ENCODE data around the gene PIGK.

PIGK gene

GRCh38 chr1:77051425-77051824 is 167.8 kb downstream of the PIGK start:
- Mint-ChIP-seq H3K36me3 (ENCODE audit: low read depth) (no peaks in the 10 kb centered on the region), H3K27me3 (ENCODE audit: low read depth) (peaks cover 5% of the 10 kb centered on the region), H3K4me3 (no peak overlapping the region), H3K27ac (no peak overlapping the region), H3K4me1 (ENCODE audit: low read depth) (peaks cover 11% of the 10 kb centered on the region), H3K9me3 (no peaks in the 10 kb centered on the region)

GRCh38 chr1:77048615-77049005 is 170.6 kb downstream of the PIGK start:
- Mint-ChIP-seq H3K9me3 (no peaks in the 10 kb centered on the region), H3K4me1 (ENCODE audit: low read depth) (peaks cover 12% of the 10 kb centered on the region), H3K4me3 (no peak overlapping the region), H3K27me3 (ENCODE audit: low read depth) (peaks cover 13% of the 10 kb centered on the region), H3K27ac (no peak overlapping the region), H3K36me3 (ENCODE audit: low read depth) (no peaks in the 10 kb centered on the region)

GRCh38 chr1:77047978-77048614 is 171.1 kb downstream of the PIGK start:
- Mint-ChIP-seq H3K27me3 (ENCODE audit: low read depth) (peaks cover 13% of the 10 kb centered on the region), H3K36me3 (ENCODE audit: low read depth) (no peaks in the 10 kb centered on the region), H3K9me3 (no peaks in the 10 kb centered on the region), H3K27ac (no peak overlapping the region), H3K4me3 (peak overlapping the region; percentile 1), H3K4me1 (ENCODE audit: low read depth) (peaks cover 12% of the 10 kb centered on the region)

DNA sequence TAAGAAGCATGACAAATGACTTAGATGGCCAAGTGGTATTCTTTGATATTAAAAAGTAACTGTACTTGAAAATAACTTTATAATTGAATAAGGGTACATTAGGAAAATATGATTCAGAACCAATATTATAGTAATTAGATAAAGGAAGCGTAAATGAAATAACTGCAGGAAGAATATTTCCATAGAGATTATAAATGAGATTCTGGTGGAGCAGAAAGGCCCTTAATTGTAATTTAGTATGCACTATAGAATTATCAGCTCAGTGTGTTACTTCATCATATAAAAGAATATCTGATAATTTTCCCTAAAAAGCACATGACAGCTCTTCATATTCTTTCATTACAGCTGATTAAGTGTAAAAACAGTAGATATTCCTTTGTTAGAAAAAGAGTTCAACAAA is 171.7 kb downstream of the PIGK start:
- H3K27me3 Mint-ChIP-seq (ENCODE audit: low read depth) = peaks cover 13% of the 10 kb centered on the region
- H3K36me3 Mint-ChIP-seq (ENCODE audit: low read depth) = no peaks in the 10 kb centered on the region
- H3K9me3 Mint-ChIP-seq = no peaks in the 10 kb centered on the region
- no peak overlapping the region for H3K4me3 Mint-ChIP-seq
- no peak overlapping the region for H3K27ac Mint-ChIP-seq
- H3K4me1 Mint-ChIP-seq (ENCODE audit: low read depth) = peaks cover 12% of the 10 kb centered on the region

GRCh38 chr1:77044133-77044849 is 174.9 kb downstream of the PIGK start:
- Mint-ChIP-seq H3K9me3 (no peaks in the 10 kb centered on the region), H3K36me3 (ENCODE audit: low read depth) (no peaks in the 10 kb centered on the region), H3K27ac (no peak overlapping the region), H3K27me3 (ENCODE audit: low read depth) (peaks cover 13% of the 10 kb centered on the region), H3K4me1 (ENCODE audit: low read depth) (peaks cover 12% of the 10 kb centered on the region), H3K4me3 (no peak overlapping the region)

DNA sequence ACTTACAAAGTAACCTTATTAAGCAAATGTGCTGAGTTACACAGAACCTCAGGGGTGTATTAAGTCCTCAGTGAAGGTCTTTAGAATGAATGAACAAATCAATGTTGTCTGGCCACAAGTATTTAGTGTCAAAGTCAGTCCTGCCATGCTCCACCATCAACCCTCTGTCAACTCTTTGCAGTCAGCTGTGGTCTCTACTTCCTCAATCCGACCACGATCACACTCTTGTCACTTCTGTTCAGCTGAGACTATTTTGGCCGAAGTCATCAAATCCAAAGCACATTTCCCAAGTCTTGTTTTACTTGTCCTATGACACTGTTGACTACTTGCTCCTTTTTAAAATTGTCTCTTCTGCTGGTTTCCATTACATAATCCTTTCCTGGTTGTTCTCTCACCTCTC is 178.4 kb downstream of the PIGK start:
- Mint-ChIP-seq H3K4me3 (no peak overlapping the region), H3K27me3 (ENCODE audit: low read depth) (peaks cover 8% of the 10 kb centered on the region), H3K4me1 (ENCODE audit: low read depth) (peaks cover 1% of the 10 kb centered on the region), H3K36me3 (ENCODE audit: low read depth) (no peaks in the 10 kb centered on the region), H3K27ac (no peak overlapping the region), H3K9me3 (peaks cover 6% of the 10 kb centered on the region)

GRCh38 chr1:77039739-77040138 is 179.5 kb downstream of the PIGK start:
- H3K4me3 Mint-ChIP-seq = no peak overlapping the region
- H3K36me3 Mint-ChIP-seq (ENCODE audit: low read depth) = no peaks in the 10 kb centered on the region
- no peak overlapping the region for H3K27ac Mint-ChIP-seq
- H3K4me1 Mint-ChIP-seq (ENCODE audit: low read depth) = no peaks in the 10 kb centered on the region
- H3K27me3 Mint-ChIP-seq (ENCODE audit: low read depth) = no peaks in the 10 kb centered on the region
- peaks cover 6% of the 10 kb centered on the region for H3K9me3 Mint-ChIP-seq

- H3K9me3 Mint-ChIP-seq = peaks cover 6% of the 10 kb centered on the region
- H3K36me3 Mint-ChIP-seq (ENCODE audit: low read depth) = no peaks in the 10 kb centered on the region
- no peaks in the 10 kb centered on the region for H3K4me1 Mint-ChIP-seq (ENCODE audit: low read depth)
- H3K27me3 Mint-ChIP-seq (ENCODE audit: low read depth) = no peaks in the 10 kb centered on the region
- no peak overlapping the region for H3K27ac Mint-ChIP-seq
- H3K4me3 Mint-ChIP-seq = no peak overlapping the region
Measured at GRCh38 chr1:77039111-77039510, 180.1 kb downstream of the PIGK start.
